Measurements from ENCODE around the gene EFNA2. TPM values are rescaled to one million over a fixed set of nuclear protein-coding genes. Genes with fewer than 3 reads are reported as not detected.
A peak's percentile ranks its signal among the peaks of the same experiment; 100 is the strongest.

The EFNA2 gene
- total and polyA plus RNA-seq, 2 of the 4 experiments (the other 2 are of a cell fraction) = not detected

DNA sequence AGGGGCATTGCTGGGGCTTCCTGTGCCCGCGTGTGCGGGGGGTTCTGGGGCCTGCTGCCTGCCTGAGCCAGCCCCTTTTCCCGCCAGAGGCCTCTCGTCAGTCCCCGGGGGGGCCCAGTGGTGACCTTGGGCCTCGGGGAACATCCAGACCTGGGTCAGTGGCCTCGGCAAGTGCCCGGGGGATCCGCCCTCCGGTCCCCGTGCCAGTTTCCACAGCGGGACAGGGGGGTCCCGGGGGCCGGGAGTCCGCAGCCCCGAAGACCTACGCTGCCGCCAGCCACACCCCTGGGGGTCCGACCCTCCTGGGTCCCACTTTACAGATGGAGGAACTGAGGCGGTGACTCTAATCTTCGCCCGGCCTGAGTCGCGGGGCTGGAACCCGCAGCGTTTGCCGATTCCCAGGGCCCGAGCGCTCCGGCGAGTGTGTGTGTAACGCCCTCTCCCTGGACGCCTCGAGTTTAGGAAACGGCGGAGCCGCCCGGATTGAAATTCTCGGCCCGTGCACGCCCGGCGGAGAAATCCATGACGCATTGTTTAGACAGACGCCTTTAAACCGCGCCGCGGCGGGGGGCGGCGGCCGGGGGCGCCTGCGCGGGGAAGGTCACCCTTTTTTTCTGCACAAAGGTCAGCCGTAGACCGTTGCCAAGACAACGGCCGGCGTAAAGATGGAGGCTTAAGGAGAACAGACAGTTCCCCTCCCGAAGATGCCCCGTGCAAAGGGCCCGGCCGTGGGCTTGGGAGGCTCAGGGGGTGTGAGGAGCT is 39.3 kb downstream of the EFNA2 start:
- DNase-seq = peak; percentile 61
- WGBS, 2 experiments (ENCODE audit: extremely low coverage in 2 of 2, insufficient read length in 1 of 2) = 2% methylated on average over 35 of the region's 66 CpGs; no CpG with 5 or more reads in 1 of the 2 experiments
- Histone ChIP-seq H2BK15ac (ENCODE audit: low read depth, low read length) (no peak overlapping the region), H2AK9ac (replicated peaks; ENCODE audit: low read depth, low read length, poor library complexity) (peak overlapping the region; percentile 85), H4K20me1 (ENCODE audit: insufficient read depth, low read length) (no peaks in the 10 kb centered on the region), H2AFZ (replicated peaks; ENCODE audit: low read length, poor library complexity) (peak overlapping the region; percentile 90), H2BK20ac (ENCODE audit: low read depth, low read length) (no peak overlapping the region), H4K8ac (ENCODE audit: low read depth in 2 of 2, low read length in 2 of 2) (peak overlapping the region; percentile 73 to 82; a peak in 3 of 4 replicates), H3K79me1 (ENCODE audit: low read depth in 1 of 2, low read length in 2 of 2) (no peaks in the 10 kb centered on the region), H3K36me3 (ENCODE audit: control insufficient read depth, insufficient read depth, low read length) (no peaks in the 10 kb centered on the region), H3K4ac (ENCODE audit: low read depth, low read length) (peak overlapping the region; percentile 75), H4K91ac (ENCODE audit: insufficient read depth, low read depth, low read length) (peak overlapping the region; percentile 32), H3K18ac (ENCODE audit: low read depth, low read length) (no peak overlapping the region), H4K5ac (ENCODE audit: low read depth, low read length) (peak overlapping the region; percentile 11; the same call in 1 of the 2 replicates), H2BK120ac (ENCODE audit: low read depth, low read length) (peak overlapping the region; percentile 40), H3K4me3 (ENCODE audit: insufficient read depth, low read depth, low read length) (peak overlapping the region; percentile 19), H2AK5ac (ENCODE audit: low read depth, low read length) (no peak overlapping the region), H2BK5ac (ENCODE audit: low read depth, low read length, poor library complexity, severe bottlenecking) (no peak overlapping the region), H3K27ac (ENCODE audit: insufficient read depth, low read length) (no peak overlapping the region; the same call in 1 of the 2 replicates), H3K14ac (replicated peaks; ENCODE audit: low read depth, low read length) (peak overlapping the region; percentile 37; the same call in 1 of the 2 replicates), H3K9me3 (ENCODE audit: control insufficient read depth, insufficient read depth, low read length) (no peaks in the 10 kb centered on the region), H3K9me1 (ENCODE audit: insufficient read depth, low read length) (no peaks in the 10 kb centered on the region), H3K27me3 (ENCODE audit: control insufficient read depth, insufficient read depth, low read length) (peaks cover 1% of the 10 kb centered on the region; the same call in 1 of the 2 replicates), H3K56ac (ENCODE audit: extremely low read depth, insufficient read depth, low read length) (no peak overlapping the region), H3K4me2 (ENCODE audit: low read depth, low read length) (peak overlapping the region; percentile 45; the same call in 1 of the 2 replicates), H3K23ac (ENCODE audit: low read depth, low read length) (no peak overlapping the region), H3K4me1 (ENCODE audit: control insufficient read depth, insufficient read depth, low read length) (peaks cover 2% of the 10 kb centered on the region; the same call in 1 of the 2 replicates), H3K9ac (ENCODE audit: low read depth, low read length) (peak overlapping the region; percentile 38; the same call in 1 of the 2 replicates)
- POLR2A ChIA-PET (ENCODE audit: unreplicated experiment) = no interaction called here
- intact Hi-C loops (cut with micrococcal nuclease) = no loop called here
- dilution Hi-C loops (cut with HindIII; ENCODE audit: low sequenced_read_pairs, unreplicated experiment) = no loop called here
- CTCF ChIA-PET = interaction anchor here (0.7 kb wide), 1 partner anchor 9 kb away, joined by 3 read pairs; no protein-coding TSS in a partner anchor
- ATAC-seq (ENCODE audit: low read depth) = peak; percentile 94
- TF ChIP-seq FOS (IDR thresholded peaks at IDR 0.05; ENCODE audit: low read depth, low read length) = peak; percentile 20; the same call in 1 of the 2 replicates
- no peak for TF ChIP-seq MAFK (IDR thresholded peaks at IDR 0.05; ENCODE audit: low read depth, low read length)
- TF ChIP-seq, protein P1, sequence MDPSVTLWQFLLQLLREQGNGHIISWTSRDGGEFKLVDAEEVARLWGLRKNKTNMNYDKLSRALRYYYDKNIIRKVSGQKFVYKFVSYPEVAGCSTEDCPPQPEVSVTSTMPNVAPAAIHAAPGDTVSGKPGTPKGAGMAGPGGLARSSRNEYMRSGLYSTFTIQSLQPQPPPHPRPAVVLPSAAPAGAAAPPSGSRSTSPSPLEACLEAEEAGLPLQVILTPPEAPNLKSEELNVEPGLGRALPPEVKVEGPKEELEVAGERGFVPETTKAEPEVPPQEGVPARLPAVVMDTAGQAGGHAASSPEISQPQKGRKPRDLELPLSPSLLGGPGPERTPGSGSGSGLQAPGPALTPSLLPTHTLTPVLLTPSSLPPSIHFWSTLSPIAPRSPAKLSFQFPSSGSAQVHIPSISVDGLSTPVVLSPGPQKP (IDR thresholded peaks at IDR 0.05; ENCODE audit: borderline replicate concordance, low read depth, low read length) = no peak
- TF ChIP-seq BHLHE40 (IDR thresholded peaks at IDR 0.05; ENCODE audit: low read depth, low read length) = peak; percentile 95
- peak; percentile 80 for TF ChIP-seq MAZ (IDR thresholded peaks at IDR 0.05; ENCODE audit: borderline replicate concordance, low read depth, low read length)
- in situ Hi-C loops (cut with MboI; ENCODE audit: low sequenced_read_pairs) = no loop called here
- BruUV-seq (replicated peaks) = no TSS peak

Data from IMR-90 (cell line).